ACHN (cell line): ENCODE data around the gene ERI3.
"Not testable (repeated sequence)": the region's sequence is repeated elsewhere in the genome, so short reads cannot be mapped to it uniquely, and the experiment has no call there.

Source experiments
- DNase-seq: peaks from one replicate; pipeline ENCODE4 v3.0.0-alpha.2; 2015
- in situ Hi-C: cut with HindIII; loops from 2 replicates; pipeline ENCODE4 v1.10.0; 2017; ENCODE audit warnings: low sequenced_read_pairs, low pct_ligation_motif_present, low pct_unique_long_range_greater_than_20kb

ERI3 gene

GRCh38 chr1:44228218-44228617 is 126.8 kb downstream of the ERI3 start:
- in situ Hi-C loops: no loop called here
- no peak for DNase-seq

- in situ Hi-C loops: no loop called here
- no peak for DNase-seq
Measured at GRCh38 chr1:44227211-44227610, 127.8 kb downstream of the ERI3 start.

DNA sequence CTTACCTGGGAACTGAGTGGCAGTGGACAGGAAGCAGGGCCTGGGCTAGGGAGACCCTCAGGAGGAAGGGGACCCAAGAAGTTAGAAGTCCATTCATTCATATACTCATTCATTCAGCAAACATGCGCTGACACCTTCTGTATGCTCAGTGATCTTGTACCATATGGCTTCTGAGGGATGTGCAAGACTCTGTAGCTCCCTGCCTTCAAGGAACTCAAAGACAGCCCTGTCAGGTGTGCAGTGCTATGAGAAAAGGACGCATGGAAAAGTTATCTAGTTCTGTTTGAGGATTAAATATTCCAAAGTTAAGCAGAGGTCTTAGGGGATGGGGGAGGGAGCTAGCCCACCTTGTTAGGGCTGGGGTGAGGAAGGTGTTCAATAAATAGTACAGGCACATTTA is 129.3 kb downstream of the ERI3 start:
- in situ Hi-C loops: no loop called here

DNA sequence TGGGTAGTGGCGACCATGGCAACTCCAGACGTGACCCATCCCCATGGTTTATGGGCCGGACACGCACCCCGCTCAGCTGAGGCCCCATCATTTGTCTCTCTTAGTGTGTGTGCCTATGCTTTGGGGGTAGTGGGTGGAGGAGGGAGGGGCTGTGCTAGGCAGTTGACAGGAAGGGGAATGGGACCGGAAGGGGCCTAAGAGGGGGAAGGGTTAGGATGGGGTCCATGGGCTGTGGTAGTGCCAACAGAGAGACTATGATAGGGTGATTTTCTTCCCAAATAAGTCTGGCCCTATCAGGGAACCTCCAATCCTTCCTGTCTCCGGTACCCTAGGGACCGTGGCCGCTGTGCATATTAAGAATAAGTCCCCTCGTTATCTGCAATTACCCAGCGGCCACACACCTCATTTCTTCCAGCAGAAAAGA is 131.9 kb downstream of the ERI3 start:
- DNase-seq: no peak
- in situ Hi-C loops: no loop called here

More for the DNA sequence above, 129.3 kb downstream of the ERI3 start:
- no peak for DNase-seq

- in situ Hi-C loops: no loop called here
- DNase-seq: no peak
Measured at GRCh38 chr1:44222397-44223186, 132.5 kb downstream of the ERI3 start.

- in situ Hi-C loops: no loop called here
- DNase-seq: no peak
Measured at GRCh38 chr1:44221769-44222168, 133.3 kb downstream of the ERI3 start.

DNA sequence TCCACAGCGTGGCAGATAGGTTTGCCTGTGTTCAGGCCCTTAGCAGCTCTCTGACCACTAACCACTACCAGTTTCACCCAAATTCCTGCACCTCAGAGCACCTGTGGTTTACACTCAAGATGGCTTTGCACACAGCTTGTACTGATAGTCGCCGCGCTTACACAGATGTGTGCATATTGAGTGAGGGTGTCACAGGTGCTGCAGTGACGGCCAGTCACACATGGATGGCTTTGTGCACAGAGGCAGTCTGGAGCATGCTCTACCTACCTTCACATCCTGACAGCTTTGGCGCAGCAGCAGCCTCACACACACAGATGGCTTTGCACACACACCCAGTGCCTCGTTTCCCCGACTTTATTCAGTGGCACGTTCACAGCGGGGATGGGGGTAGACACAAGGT is 134.3 kb downstream of the ERI3 start:
- no peak for DNase-seq
- in situ Hi-C loops: no loop called here

DNA sequence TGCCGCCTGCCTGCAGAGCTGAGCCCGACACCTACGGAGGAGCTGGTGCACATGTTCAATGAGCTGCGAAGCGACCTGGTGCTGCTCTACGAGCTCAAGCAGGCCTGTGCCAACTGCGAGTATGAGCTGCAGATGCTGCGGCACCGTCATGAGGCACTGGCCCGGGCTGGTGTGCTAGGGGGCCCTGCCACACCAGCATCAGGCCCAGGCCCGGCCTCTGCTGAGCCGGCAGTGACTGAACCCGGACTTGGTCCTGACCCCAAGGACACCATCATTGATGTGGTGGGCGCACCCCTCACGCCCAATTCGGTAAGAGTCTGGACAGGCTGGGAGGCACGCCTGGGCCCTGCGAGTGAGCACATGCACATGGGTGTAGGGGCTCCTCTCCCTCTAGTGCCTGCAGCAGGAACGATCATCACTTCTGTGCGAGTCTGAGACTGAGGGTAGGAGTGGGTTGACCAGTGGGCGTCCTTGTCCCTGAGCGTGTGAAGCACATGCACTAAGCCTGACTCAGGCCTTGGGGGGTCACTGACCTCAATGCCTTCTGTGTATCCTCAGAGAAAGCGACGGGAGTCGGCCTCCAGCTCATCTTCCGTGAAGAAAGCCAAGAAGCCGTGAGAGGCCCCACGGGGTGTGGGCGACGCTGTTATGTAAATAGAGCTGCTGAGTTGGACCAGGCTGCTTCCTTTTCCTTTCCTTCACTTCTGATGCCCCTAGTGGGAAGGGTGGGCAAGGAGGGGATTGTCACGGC is 134.9 kb downstream of the ERI3 start:
- DNase-seq: no peak
- in situ Hi-C loops: no loop called here

DNA sequence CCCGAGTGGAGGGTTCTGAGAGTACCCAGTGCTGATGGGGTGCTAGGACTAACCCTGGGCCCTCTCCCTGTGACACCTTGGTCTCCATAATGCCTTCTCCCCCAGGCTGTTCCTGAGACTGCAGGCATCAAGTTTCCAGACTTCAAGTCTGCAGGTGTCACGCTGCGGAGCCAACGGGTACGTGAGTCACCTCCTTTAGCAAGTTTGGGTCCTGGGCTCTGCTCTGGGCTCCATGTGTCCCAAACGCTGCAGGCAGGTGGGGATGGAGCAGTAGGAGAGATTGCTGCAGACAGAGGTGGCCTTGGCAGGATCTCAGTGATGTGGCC is 135.8 kb downstream of the ERI3 start:
- no peak for DNase-seq
- in situ Hi-C loops: no loop called here

DNA sequence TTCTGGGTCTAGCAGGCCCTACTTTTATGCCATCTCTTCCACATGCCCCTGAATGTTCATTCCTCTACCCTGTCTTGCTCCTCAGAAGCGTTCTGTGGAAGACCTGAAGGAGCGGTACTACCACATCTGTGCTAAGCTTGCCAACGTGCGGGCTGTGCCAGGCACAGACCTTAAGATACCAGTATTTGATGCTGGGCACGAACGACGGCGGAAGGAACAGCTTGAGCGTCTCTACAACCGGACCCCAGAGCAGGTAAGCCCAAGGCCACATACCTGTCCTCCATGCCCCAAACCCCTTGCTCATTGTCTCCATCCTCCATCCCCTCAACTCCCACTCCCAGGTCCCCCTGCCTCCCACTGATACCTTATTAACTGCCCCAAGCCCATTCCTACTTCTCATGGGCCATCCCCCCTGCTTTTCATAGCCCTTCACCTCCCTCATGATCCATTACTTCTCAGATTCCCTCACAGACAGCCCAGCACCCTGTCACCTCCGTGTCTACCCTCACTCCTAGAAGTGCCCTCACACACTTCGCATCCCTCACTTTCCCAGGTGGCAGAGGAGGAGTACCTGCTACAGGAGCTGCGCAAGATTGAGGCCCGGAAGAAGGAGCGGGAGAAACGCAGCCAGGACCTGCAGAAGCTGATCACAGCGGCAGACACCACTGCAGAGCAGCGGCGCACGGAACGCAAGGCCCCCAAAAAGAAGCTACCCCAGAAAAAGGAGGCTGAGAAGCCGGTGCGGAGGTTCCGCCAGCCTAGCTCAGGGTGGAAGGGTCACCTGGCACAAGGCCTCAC is 136.4 kb downstream of the ERI3 start:
- in situ Hi-C loops: no loop called here
- DNase-seq: no peak

GRCh38 chr1:44217809-44218410 is 137.1 kb downstream of the ERI3 start:
- in situ Hi-C loops: no loop called here
- peak; percentile 63 for DNase-seq

DNA sequence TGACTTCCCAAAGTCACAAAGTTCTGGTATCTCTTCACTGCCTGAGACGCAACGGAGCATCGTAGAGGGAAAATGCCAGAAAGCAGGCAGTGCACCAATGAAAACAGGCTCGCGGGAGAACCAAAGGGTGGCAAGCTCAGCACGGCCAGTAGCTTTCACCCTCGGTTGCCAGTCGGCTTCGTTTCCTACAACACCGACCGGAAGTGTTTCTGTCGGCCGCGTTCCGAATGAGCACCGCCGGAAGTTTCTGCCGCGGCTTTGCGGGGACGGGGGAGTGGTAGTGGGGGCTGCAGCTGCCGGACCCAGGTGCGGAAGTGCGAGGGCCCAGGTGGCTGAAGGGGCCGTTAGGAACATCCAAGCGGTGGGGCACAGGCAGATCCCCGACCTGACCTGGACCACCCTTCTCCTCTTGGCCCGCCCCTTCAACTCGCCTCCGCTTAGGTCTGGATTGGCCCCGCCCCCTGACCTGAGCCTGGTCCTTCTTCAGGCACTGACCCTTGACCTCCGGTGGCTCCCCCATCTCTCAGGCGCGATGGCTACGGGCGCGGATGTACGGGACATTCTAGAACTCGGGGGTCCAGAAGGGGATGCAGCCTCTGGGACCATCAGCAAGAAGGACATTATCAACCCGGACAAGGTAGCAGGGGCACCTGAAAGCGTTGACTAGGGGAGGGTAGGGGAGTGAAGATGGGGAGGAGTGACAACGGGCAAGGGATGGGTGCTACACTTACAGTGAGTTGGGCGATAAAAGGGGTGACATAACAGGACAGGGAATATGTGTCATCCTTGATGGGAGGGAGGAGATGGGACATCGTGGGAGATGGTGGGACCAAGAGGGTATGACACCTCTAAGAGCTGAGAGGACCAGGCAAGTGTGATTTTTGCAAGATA is 141.6 kb downstream of the ERI3 start, which contains the start of gene DMAP1:
TSS of gene DMAP1 (plus strand) at position 250 of the 891 bp plus-strand sequence. CDS start at position 533, 283 bp downstream.
- peak; percentile 79 for DNase-seq
- in situ Hi-C loops: no loop called here

- no peak for DNase-seq
- in situ Hi-C loops: no loop called here
Measured at GRCh38 chr1:44212355-44213221, 142.5 kb downstream of the ERI3 start.

- in situ Hi-C loops: no loop called here
- DNase-seq: no peak
Measured at GRCh38 chr1:44210595-44210994, 144.5 kb downstream of the ERI3 start.

- in situ Hi-C loops: no loop called here
- DNase-seq: no peak
Measured at GRCh38 chr1:44208226-44208625, 146.8 kb downstream of the ERI3 start.

DNA sequence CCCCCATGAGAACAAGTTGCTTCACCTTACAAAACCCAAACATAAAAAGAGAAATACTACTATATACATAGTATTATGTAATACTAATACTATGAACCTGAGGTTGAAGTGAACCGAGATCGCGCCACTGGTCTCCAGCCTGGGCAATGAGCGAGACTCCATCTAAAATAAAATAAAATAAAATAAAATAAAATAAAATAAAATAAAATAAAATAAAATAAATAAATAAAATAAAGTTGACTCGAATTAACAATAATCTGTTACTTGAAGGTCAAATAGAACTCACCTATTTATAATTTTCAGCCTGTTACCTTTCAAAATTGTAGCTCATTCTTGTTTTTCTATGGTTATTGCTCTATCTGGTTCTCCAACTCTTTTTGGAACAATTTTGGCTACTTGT is 148.5 kb downstream of the ERI3 start:
- DNase-seq, in situ Hi-C loops: not testable (repeated sequence)

- no peak for DNase-seq
- in situ Hi-C loops: no loop called here
Measured at GRCh38 chr1:44200336-44200735, 154.7 kb downstream of the ERI3 start.
